ENCODE measurements around the gene SFI1. TPM values are rescaled to one million over a fixed set of nuclear protein-coding genes. Genes with fewer than 3 reads are reported as not detected.

Gene SFI1
- total RNA-seq, 4 donors from 2014 or later = 31.1 to 57.6 (median 43.1) TPM

GRCh38 chr22:31577711-31578110, 81.4 kb downstream of the SFI1 start:
- WGBS, 2 donors = 81 to 86% methylated on average over 5 of the region's 5 CpGs
- H3K9me3 ChIP-seq = no peaks in the 10 kb centered on the region
- no peak overlapping the region for H3K4me3 ChIP-seq (replicated peaks in 1 of 3)
- H3K36me3 ChIP-seq = peaks cover 0 to 9% of the 10 kb centered on the region in 2 donors
- no peaks in the 10 kb centered on the region for H3K4me1 ChIP-seq
- DNase-seq = no peak
- TF ChIP-seq CTCF (IDR thresholded peaks at IDR 0.05) = no peak
- TF ChIP-seq POLR2A (IDR thresholded peaks at IDR 0.05) = no peak
- H3K27me3 ChIP-seq = no peaks in the 10 kb centered on the region
- no peak overlapping the region for H3K27ac ChIP-seq
- intact Hi-C loops (cut with DNase I) = no loop called here

GRCh38 chr22:31578171-31578570, 81.8 kb downstream of the SFI1 start:
- no peak for DNase-seq
- Histone ChIP-seq H3K9me3 (no peaks in the 10 kb centered on the region), H3K4me1 (no peaks in the 10 kb centered on the region), H3K4me3 (replicated peaks in 1 of 3) (no peak overlapping the region), H3K36me3 (peaks cover 0 to 9% of the 10 kb centered on the region in 2 donors), H3K27me3 (no peaks in the 10 kb centered on the region), H3K27ac (no peak overlapping the region)
- 93% methylated on average over 5 of the region's 5 CpGs for WGBS, 2 donors
- TF ChIP-seq POLR2A (IDR thresholded peaks at IDR 0.05) (no peak), CTCF (IDR thresholded peaks at IDR 0.05) (no peak)
- intact Hi-C loops (cut with DNase I) = no loop called here

GRCh38 chr22:31579835-31580242, 83.5 kb downstream of the SFI1 start:
- Histone ChIP-seq H3K9me3 (no peaks in the 10 kb centered on the region), H3K4me1 (no peaks in the 10 kb centered on the region), H3K4me3 (replicated peaks in 1 of 3) (no peak overlapping the region), H3K27ac (no peak overlapping the region), H3K27me3 (no peaks in the 10 kb centered on the region), H3K36me3 (peaks cover 0 to 9% of the 10 kb centered on the region in 2 donors)
- TF ChIP-seq POLR2A (IDR thresholded peaks at IDR 0.05) = no peak
- TF ChIP-seq CTCF (IDR thresholded peaks at IDR 0.05) = no peak
- intact Hi-C loops (cut with DNase I) = no loop called here
- no peak for DNase-seq
- 69 to 75% methylated on average over 1 of the region's 1 CpG for WGBS, 2 donors

- Histone ChIP-seq H3K9me3 (no peaks in the 10 kb centered on the region), H3K4me1 (no peaks in the 10 kb centered on the region), H3K27me3 (no peaks in the 10 kb centered on the region), H3K27ac (no peak overlapping the region), H3K36me3 (peaks cover 0 to 10% of the 10 kb centered on the region in 2 donors), H3K4me3 (replicated peaks in 1 of 3) (no peak overlapping the region)
- intact Hi-C loops (cut with DNase I) = no loop called here
- no peak for TF ChIP-seq POLR2A (IDR thresholded peaks at IDR 0.05)
- no peak for TF ChIP-seq CTCF (IDR thresholded peaks at IDR 0.05)
- WGBS, 2 donors = 86 to 90% methylated on average over 3 of the region's 3 CpGs
- DNase-seq = no peak
Measured at GRCh38 chr22:31583861-31584485, 87.6 kb downstream of the SFI1 start.

- Histone ChIP-seq H3K27ac (no peak overlapping the region), H3K9me3 (no peaks in the 10 kb centered on the region), H3K36me3 (peaks cover 0 to 10% of the 10 kb centered on the region in 2 donors), H3K27me3 (no peaks in the 10 kb centered on the region), H3K4me3 (replicated peaks in 1 of 3) (no peak overlapping the region), H3K4me1 (no peaks in the 10 kb centered on the region)
- intact Hi-C loops (cut with DNase I) = no loop called here
- WGBS, 2 donors = 91 to 97% methylated on average over 5 of the region's 5 CpGs
- no peak for DNase-seq
- no peak for TF ChIP-seq CTCF (IDR thresholded peaks at IDR 0.05)
- no peak for TF ChIP-seq POLR2A (IDR thresholded peaks at IDR 0.05)
Measured at GRCh38 chr22:31584804-31585160, 88.4 kb downstream of the SFI1 start.

All from thyroid gland (tissue), 4 donors.